ENCODE measurements around the gene TMEM198.

DNA sequence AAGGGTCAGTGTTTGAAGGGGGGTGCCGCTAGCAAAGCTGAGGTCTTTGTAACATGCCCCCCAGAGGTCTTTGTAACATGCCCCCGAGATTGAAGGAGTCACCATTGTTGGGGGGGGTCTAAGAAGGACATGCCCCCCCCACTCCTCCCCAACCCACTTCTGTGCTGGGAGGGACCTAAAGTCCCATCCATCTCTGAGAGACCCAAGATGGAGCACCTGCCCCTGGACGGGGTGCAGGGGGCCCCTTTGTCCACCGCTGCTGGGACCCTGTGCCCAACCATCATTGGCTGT is 35.4 kb upstream of the TMEM198 start:
- no peak for TF ChIP-seq POLR2A (IDR thresholded peaks at IDR 0.05; ENCODE audit: low read depth, low read length)
- no peak for TF ChIP-seq POLR2AphosphoS5 (IDR thresholded peaks at IDR 0.05; ENCODE audit: low read depth, low read length)
- TF ChIP-seq TAF1 (IDR thresholded peaks at IDR 0.05; ENCODE audit: low read depth, low read length) = no peak

All from GM12891 (cell line).